ENCODE data around the gene TSSK6. TPM values are rescaled to one million over a fixed set of nuclear protein-coding genes. Genes with fewer than 3 reads are reported as not detected.

Gene TSSK6
- total RNA-seq, 1 experiment from 2014 or later = 4.5 TPM

GRCh38 chr19:19482809-19483596 is 32.3 kb downstream of the TSSK6 start:
- H3K4me3 ChIP-seq (ENCODE audit: low read length) = no peak overlapping the region
- intact Hi-C loops (cut with micrococcal nuclease) = no loop called here
- H3K27me3 ChIP-seq (ENCODE audit: low read length) = no peaks in the 10 kb centered on the region
- ChIA-PET POLR2A (ENCODE audit: unreplicated experiment) (interaction anchor here (0.5 kb wide), 1 partner anchor 40 kb away, joined by 5 read pairs; no protein-coding TSS in a partner anchor), CTCF (no interaction called here)
- BruUV-seq (replicated peaks) = no TSS peak
- H3K36me3 ChIP-seq (ENCODE audit: low read depth, low read length) = peaks cover 12% of the 10 kb centered on the region
- H3K4me1 ChIP-seq (ENCODE audit: insufficient read depth, low read length) = peaks cover under 1% of the 10 kb centered on the region; the same call in 1 of the 2 replicates
- TF ChIP-seq CTCF (conservative IDR thresholded peaks at IDR 0.05; ENCODE audit: low read depth, low read length) (no peak), EZH2 (IDR thresholded peaks at IDR 0.05; ENCODE audit: low read length, unreplicated experiment) (no peak), EZH2phosphoT487 (IDR thresholded peaks at IDR 0.05; ENCODE audit: borderline replicate concordance, low read length) (no peak)
- ATAC-seq (no peak), DNase-seq (no peak)
- H3K9ac ChIP-seq (ENCODE audit: low read length) = no peak overlapping the region
- no peaks in the 10 kb centered on the region for H3K9me3 ChIP-seq (ENCODE audit: low read length)
- H3F3A ChIP-seq (ENCODE audit: low read length, unreplicated experiment) = no peaks in the 10 kb centered on the region
- H2AFZ ChIP-seq (ENCODE audit: low read length) = no peak overlapping the region
- H3K9me2 ChIP-seq (replicated peaks; ENCODE audit: low read length) = no peaks in the 10 kb centered on the region
- H3K79me2 ChIP-seq (ENCODE audit: low read length) = peaks cover 49% of the 10 kb centered on the region
- no peak overlapping the region for H3K4me2 ChIP-seq (ENCODE audit: low read length)
- H4K20me1 ChIP-seq (ENCODE audit: low read length) = no peaks in the 10 kb centered on the region; the same call in 1 of the 2 replicates
- H3K27ac ChIP-seq (ENCODE audit: low read length) = no peak overlapping the region

- DNase-seq (no peak), ATAC-seq (no peak)
- H3K4me2 ChIP-seq (ENCODE audit: low read length) = no peak overlapping the region
- no peaks in the 10 kb centered on the region for H3K9me3 ChIP-seq (ENCODE audit: low read length)
- peaks cover 9% of the 10 kb centered on the region; the same call in 1 of the 2 replicates for H3K36me3 ChIP-seq (ENCODE audit: low read depth, low read length)
- H4K20me1 ChIP-seq (ENCODE audit: low read length) = peaks cover 1% of the 10 kb centered on the region; the same call in 1 of the 2 replicates
- no peak for TF ChIP-seq CTCF (conservative IDR thresholded peaks at IDR 0.05; ENCODE audit: low read depth, low read length)
- TF ChIP-seq EZH2phosphoT487 (IDR thresholded peaks at IDR 0.05; ENCODE audit: borderline replicate concordance, low read length) = no peak
- TF ChIP-seq EZH2 (IDR thresholded peaks at IDR 0.05; ENCODE audit: low read length, unreplicated experiment) = no peak
- ChIA-PET POLR2A (ENCODE audit: unreplicated experiment) (no interaction called here), CTCF (no interaction called here)
- H3K4me3 ChIP-seq (ENCODE audit: low read length) = no peak overlapping the region
- no TSS peak for BruUV-seq (replicated peaks)
- peaks cover 70% of the 10 kb centered on the region for H3K79me2 ChIP-seq (ENCODE audit: low read length)
- H2AFZ ChIP-seq (ENCODE audit: low read length) = no peak overlapping the region
- H3K27ac ChIP-seq (ENCODE audit: low read length) = no peak overlapping the region
- H3F3A ChIP-seq (ENCODE audit: low read length, unreplicated experiment) = no peaks in the 10 kb centered on the region
- H3K9ac ChIP-seq (ENCODE audit: low read length) = no peak overlapping the region
- no peaks in the 10 kb centered on the region for H3K9me2 ChIP-seq (replicated peaks; ENCODE audit: low read length)
- H3K4me1 ChIP-seq (ENCODE audit: insufficient read depth, low read length) = peaks cover 10% of the 10 kb centered on the region
- no peaks in the 10 kb centered on the region for H3K27me3 ChIP-seq (ENCODE audit: low read length)
- intact Hi-C loops (cut with micrococcal nuclease) = no loop called here
These were observed 34.7 kb downstream of the TSSK6 start for GRCh38 chr19:19480688-19481087.

Measured in PC-3 (cell line).